CD4-positive, alpha-beta T cell treated with Interleukin-1 beta for 1 hour (primary cell): Measurements from ENCODE around the gene LY6G5B.
A peak's percentile ranks its signal among the peaks of the same experiment; 100 is the strongest.
"Not testable (repeated sequence)": the region's sequence is repeated elsewhere in the genome, so short reads cannot be mapped to it uniquely, and the experiment has no call there.

Experiments
- DNase-seq, 2 donors: peaks; one replicate each; pipeline ENCODE4 v3.0.0-alpha.2; 2020 to 2022

LY6G5B gene

GRCh38 chr6:31692353-31692752 is 22.6 kb downstream of the LY6G5B start:
- no peak for DNase-seq

GRCh38 chr6:31692886-31693285 is 23.1 kb downstream of the LY6G5B start:
- no peak for DNase-seq

GRCh38 chr6:31693535-31693934 is 23.8 kb downstream of the LY6G5B start:
- no peak for DNase-seq

GRCh38 chr6:31697555-31697954 is 27.8 kb downstream of the LY6G5B start:
- DNase-seq, result no peak

- DNase-seq, result no peak
Measured at GRCh38 chr6:31700740-31701401, 31.1 kb downstream of the LY6G5B start.

GRCh38 chr6:31701666-31702404 is 32.1 kb downstream of the LY6G5B start:
- no peak for DNase-seq

- peak in 1 of 2 donors; percentile 10 for DNase-seq
Measured at GRCh38 chr6:31702405-31702818, 32.6 kb downstream of the LY6G5B start.

GRCh38 chr6:31702819-31703716 is 33.3 kb downstream of the LY6G5B start, which contains the start of gene ABHD16A:
ABHD16A (minus strand) TSS chr6:31703324; CDS start chr6:31703281, 43 bp downstream.
- DNase-seq, result peak; percentile 97 to 99

GRCh38 chr6:31705931-31706330 is 36.2 kb downstream of the LY6G5B start:
- DNase-seq, result no peak

- no peak for DNase-seq
Measured at GRCh38 chr6:31706599-31706998, 36.8 kb downstream of the LY6G5B start, which contains the start of gene LY6G6F. LY6G6F (plus strand) TSS chr6:31706866; CDS start chr6:31706907, 41 bp downstream.

- no peak for DNase-seq
Measured at GRCh38 chr6:31707701-31708100, 37.9 kb downstream of the LY6G5B start.

- DNase-seq, result no peak
Measured at GRCh38 chr6:31708224-31708623, 38.4 kb downstream of the LY6G5B start.

GRCh38 chr6:31709157-31709556 is 39.4 kb downstream of the LY6G5B start:
- not testable (repeated sequence) for DNase-seq

- DNase-seq, result no peak
Measured at GRCh38 chr6:31710523-31711219, 40.9 kb downstream of the LY6G5B start.

GRCh38 chr6:31711233-31711632 is 41.5 kb downstream of the LY6G5B start:
- DNase-seq, result no peak

- peak; percentile 31 to 38 for DNase-seq
Measured at GRCh38 chr6:31712296-31712695, 42.5 kb downstream of the LY6G5B start.

GRCh38 chr6:31713465-31713864 is 43.7 kb downstream of the LY6G5B start:
- DNase-seq, result no peak

GRCh38 chr6:31713991-31714684 is 44.4 kb downstream of the LY6G5B start:
- DNase-seq, result no peak

- no peak for DNase-seq
Measured at GRCh38 chr6:31715022-31715958, 45.5 kb downstream of the LY6G5B start, which contains the start of gene LY6G6D. LY6G6D (plus strand) TSS chr6:31715348; CDS start chr6:31715356, 8 bp downstream.

GRCh38 chr6:31717499-31718222 is 47.9 kb downstream of the LY6G5B start:
- no peak for DNase-seq
